ENCODE data around the gene ARG2.

ARG2 gene

DNA sequence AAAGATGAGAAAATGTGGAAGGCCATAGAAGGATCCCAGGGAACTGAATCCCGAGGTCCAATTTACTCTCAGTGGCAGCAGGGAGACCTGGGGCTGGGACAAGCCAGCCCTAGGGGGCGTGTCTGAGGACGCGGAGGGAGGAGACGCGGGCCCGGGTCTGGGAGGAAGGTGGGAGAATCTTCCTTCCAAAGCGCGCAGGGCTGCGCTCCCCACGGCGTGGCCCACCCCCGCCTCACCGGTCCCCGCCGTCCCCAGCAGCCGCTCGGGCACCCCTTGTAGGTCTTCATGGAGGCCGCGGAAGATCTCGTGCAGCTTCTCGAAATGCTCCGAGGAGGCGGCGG is 54.4 kb downstream of the ARG2 start:
- Histone ChIP-seq H3K4me3 (ENCODE audit: insufficient read length, low read depth) (peak overlapping the region; percentile 84), H3K9me3 (ENCODE audit: insufficient read depth, low read length) (no peaks in the 10 kb centered on the region), H3K4me1 (ENCODE audit: insufficient read depth, insufficient read length) (peaks cover 2% of the 10 kb centered on the region), H3K27me3 (ENCODE audit: insufficient read depth, insufficient read length) (no peaks in the 10 kb centered on the region), H3K36me3 (ENCODE audit: insufficient read depth, insufficient read length, low read length) (peaks cover 22% of the 10 kb centered on the region), H3K9ac (ENCODE audit: insufficient read length, low read depth) (peak overlapping the region; percentile 94)
- no peak for TF ChIP-seq YY1 (IDR thresholded peaks at IDR 0.05; ENCODE audit: insufficient read depth, insufficient read length)
- TF ChIP-seq SUZ12 (IDR thresholded peaks at IDR 0.05; ENCODE audit: extremely low read depth, insufficient read depth, insufficient read length) = no peak
- TF ChIP-seq ZNF274 (IDR thresholded peaks at IDR 0.05; ENCODE audit: low read depth, low read length) = no peak
- DNase-seq (ENCODE audit: low read depth, low spot score) = peak; percentile 38

DNA sequence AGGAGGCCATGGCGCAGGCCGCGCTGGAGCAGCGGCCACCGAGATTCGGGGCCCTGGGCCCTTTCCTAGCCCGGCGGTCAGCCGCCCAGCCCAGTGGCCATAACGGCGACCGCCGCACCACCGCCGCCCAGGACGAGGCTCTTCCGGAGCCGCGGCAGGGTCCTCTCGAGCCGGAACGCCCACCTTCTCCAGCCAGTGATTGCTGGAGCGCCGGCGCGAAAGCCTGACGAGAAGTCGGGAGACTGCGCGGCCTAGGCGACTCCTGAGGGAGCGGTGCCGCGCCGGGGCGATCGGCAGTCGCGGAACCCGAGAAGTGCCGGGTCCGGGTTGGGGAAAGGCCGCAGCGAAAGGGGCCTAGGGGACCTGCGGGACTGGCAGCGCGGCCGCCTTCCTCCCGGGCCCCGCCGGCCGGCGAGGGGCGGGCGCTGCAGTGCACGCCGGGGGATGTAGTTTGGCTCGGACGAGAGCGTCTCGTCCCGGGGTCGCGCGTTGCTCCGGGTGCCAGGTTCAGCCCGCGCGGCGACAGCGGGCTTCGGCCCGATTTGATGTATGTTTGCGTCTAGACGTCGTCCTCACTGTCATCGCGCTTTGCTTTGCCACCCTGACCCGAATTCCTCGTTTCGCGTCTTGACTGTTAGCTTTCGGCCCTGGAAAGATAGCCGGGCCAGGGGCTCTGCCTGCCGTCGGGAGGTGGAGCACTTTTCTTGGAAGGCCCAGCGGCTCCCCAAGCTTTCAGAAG is 54.9 kb downstream of the ARG2 start, which contains the start of gene VTI1B:
TSS of gene VTI1B (minus strand) at position 153 of the 739 bp plus-strand sequence. CDS start at position 10, 143 bp downstream.
- TF ChIP-seq ZNF274 (IDR thresholded peaks at IDR 0.05; ENCODE audit: low read depth, low read length) = no peak
- TF ChIP-seq YY1 (IDR thresholded peaks at IDR 0.05; ENCODE audit: insufficient read depth, insufficient read length) = no peak
- TF ChIP-seq SUZ12 (IDR thresholded peaks at IDR 0.05; ENCODE audit: extremely low read depth, insufficient read depth, insufficient read length) = no peak
- Histone ChIP-seq H3K9ac (ENCODE audit: insufficient read length, low read depth) (peak within 1 kb of the TSS; percentile 94), H3K27me3 (ENCODE audit: insufficient read depth, insufficient read length) (no peaks in the 10 kb centered on the region), H3K4me1 (ENCODE audit: insufficient read depth, insufficient read length) (peaks cover 2% of the 10 kb centered on the region), H3K36me3 (ENCODE audit: insufficient read depth, insufficient read length, low read length) (peaks cover 22% of the 10 kb centered on the region), H3K9me3 (ENCODE audit: insufficient read depth, low read length) (no peaks in the 10 kb centered on the region), H3K4me3 (ENCODE audit: insufficient read length, low read depth) (peak within 1 kb of the TSS; percentile 84)
- peak; percentile 59 for DNase-seq (ENCODE audit: low read depth, low spot score)

DNA sequence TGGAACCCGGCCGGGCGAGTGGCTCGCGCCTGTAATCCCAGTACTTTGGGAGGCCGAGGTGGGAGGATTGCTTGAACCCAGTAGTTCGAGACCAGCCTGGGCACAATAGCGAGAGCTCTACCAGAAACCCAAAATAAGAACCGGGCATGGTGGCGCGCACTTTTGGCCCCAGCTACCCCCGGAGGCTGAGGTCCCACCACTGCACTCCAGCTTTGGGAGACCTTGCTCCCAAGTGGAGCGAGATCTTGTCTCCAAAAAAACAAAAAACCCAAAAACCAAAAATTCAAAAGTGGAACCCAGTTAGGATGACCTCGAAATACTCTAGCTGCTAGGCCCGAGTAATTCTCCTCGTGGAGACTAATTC is 55.5 kb downstream of the ARG2 start:
- H3K9me3 ChIP-seq (ENCODE audit: insufficient read depth, low read length) = no peaks in the 10 kb centered on the region
- no peak for DNase-seq (ENCODE audit: low read depth, low spot score)
- H3K4me1 ChIP-seq (ENCODE audit: insufficient read depth, insufficient read length) = peaks cover 2% of the 10 kb centered on the region
- TF ChIP-seq ZNF274 (IDR thresholded peaks at IDR 0.05; ENCODE audit: low read depth, low read length) (no peak), SUZ12 (IDR thresholded peaks at IDR 0.05; ENCODE audit: extremely low read depth, insufficient read depth, insufficient read length) (no peak), YY1 (IDR thresholded peaks at IDR 0.05; ENCODE audit: insufficient read depth, insufficient read length) (no peak)
- no peaks in the 10 kb centered on the region for H3K27me3 ChIP-seq (ENCODE audit: insufficient read depth, insufficient read length)
- peak overlapping the region; percentile 84 for H3K4me3 ChIP-seq (ENCODE audit: insufficient read length, low read depth)
- H3K9ac ChIP-seq (ENCODE audit: insufficient read length, low read depth) = peak overlapping the region; percentile 94
- H3K36me3 ChIP-seq (ENCODE audit: insufficient read depth, insufficient read length, low read length) = peaks cover 24% of the 10 kb centered on the region

DNA sequence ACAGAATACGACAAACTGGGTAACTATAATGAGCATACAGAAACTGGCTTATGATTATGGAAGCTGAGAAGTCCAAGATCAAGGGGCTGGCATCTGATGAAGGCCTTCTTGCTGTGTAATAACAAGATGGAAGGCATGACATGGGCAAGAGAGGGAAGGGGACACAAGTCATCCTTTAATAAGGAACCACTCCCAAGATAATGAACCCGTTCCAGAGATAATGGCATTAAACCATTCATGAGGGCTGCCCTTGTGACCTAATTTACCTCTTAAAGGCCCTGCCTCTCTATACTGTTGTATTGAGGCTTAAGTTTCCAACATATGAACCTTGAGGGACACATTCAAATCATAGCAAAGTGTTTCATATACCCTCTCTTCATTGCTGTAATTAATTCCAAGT is 59.3 kb downstream of the ARG2 start:
- Histone ChIP-seq H3K4me1 (ENCODE audit: insufficient read depth, insufficient read length) (peaks cover 2% of the 10 kb centered on the region), H3K4me3 (ENCODE audit: insufficient read length, low read depth) (no peak overlapping the region), H3K36me3 (ENCODE audit: insufficient read depth, insufficient read length, low read length) (peaks cover 56% of the 10 kb centered on the region), H3K9ac (ENCODE audit: insufficient read length, low read depth) (no peak overlapping the region), H3K9me3 (ENCODE audit: insufficient read depth, low read length) (no peaks in the 10 kb centered on the region), H3K27me3 (ENCODE audit: insufficient read depth, insufficient read length) (no peaks in the 10 kb centered on the region)
- DNase-seq (ENCODE audit: low read depth, low spot score) = no peak
- TF ChIP-seq YY1 (IDR thresholded peaks at IDR 0.05; ENCODE audit: insufficient read depth, insufficient read length) (no peak), SUZ12 (IDR thresholded peaks at IDR 0.05; ENCODE audit: extremely low read depth, insufficient read depth, insufficient read length) (no peak), ZNF274 (IDR thresholded peaks at IDR 0.05; ENCODE audit: low read depth, low read length) (no peak)

DNA sequence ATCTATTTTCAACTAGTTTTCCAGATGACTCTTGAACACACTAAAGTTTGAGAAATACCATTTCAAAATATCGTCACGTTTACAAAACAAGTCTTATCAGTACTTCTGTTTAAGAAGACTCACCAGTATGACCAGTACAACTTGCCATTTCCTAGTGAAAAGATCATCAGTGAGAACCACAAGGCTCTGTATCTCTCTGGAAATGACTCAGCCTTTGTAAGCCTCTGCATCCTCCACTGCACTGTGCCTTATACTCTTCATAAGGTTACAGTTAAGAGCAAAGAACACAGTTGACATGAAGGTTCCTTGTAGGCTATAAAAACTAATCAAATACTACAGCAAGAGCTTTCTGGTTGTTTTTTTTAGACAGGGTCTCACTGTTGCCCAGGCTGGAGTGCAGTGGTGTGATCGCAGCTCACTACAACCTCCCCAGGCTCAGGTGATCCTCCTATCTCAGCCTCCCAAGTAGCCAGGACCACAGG is 60.4 kb downstream of the ARG2 start:
- H3K4me1 ChIP-seq (ENCODE audit: insufficient read depth, insufficient read length) = peaks cover 2% of the 10 kb centered on the region
- H3K9ac ChIP-seq (ENCODE audit: insufficient read length, low read depth) = no peak overlapping the region
- DNase-seq (ENCODE audit: low read depth, low spot score) = no peak
- TF ChIP-seq ZNF274 (IDR thresholded peaks at IDR 0.05; ENCODE audit: low read depth, low read length) (no peak), SUZ12 (IDR thresholded peaks at IDR 0.05; ENCODE audit: extremely low read depth, insufficient read depth, insufficient read length) (no peak), YY1 (IDR thresholded peaks at IDR 0.05; ENCODE audit: insufficient read depth, insufficient read length) (no peak)
- no peaks in the 10 kb centered on the region for H3K27me3 ChIP-seq (ENCODE audit: insufficient read depth, insufficient read length)
- H3K36me3 ChIP-seq (ENCODE audit: insufficient read depth, insufficient read length, low read length) = peaks cover 66% of the 10 kb centered on the region
- H3K4me3 ChIP-seq (ENCODE audit: insufficient read length, low read depth) = no peak overlapping the region
- no peaks in the 10 kb centered on the region for H3K9me3 ChIP-seq (ENCODE audit: insufficient read depth, low read length)

DNA sequence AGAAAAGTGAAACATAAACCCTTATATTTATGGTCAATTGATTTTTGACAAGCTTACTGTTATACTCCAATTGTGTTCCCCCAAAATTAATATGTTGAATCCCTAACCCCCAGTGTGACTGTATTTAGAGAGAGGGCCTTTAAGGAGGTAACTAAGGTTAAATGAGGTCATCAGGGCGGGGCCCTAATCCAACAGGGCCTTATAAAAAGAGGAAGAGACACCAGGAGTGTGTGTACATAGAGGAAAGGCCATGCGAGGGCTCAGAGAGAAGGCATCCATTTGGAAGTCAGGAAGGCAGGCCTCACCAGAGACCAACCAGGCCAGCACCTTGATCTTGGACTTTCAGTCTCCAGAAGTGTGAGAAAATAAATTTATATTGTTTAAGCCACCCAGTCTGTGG is 61.2 kb downstream of the ARG2 start:
- H3K27me3 ChIP-seq (ENCODE audit: insufficient read depth, insufficient read length) = no peaks in the 10 kb centered on the region
- H3K4me3 ChIP-seq (ENCODE audit: insufficient read length, low read depth) = no peak overlapping the region
- TF ChIP-seq ZNF274 (IDR thresholded peaks at IDR 0.05; ENCODE audit: low read depth, low read length) = no peak
- no peak for TF ChIP-seq SUZ12 (IDR thresholded peaks at IDR 0.05; ENCODE audit: extremely low read depth, insufficient read depth, insufficient read length)
- TF ChIP-seq YY1 (IDR thresholded peaks at IDR 0.05; ENCODE audit: insufficient read depth, insufficient read length) = no peak
- no peaks in the 10 kb centered on the region for H3K9me3 ChIP-seq (ENCODE audit: insufficient read depth, low read length)
- H3K9ac ChIP-seq (ENCODE audit: insufficient read length, low read depth) = no peak overlapping the region
- H3K4me1 ChIP-seq (ENCODE audit: insufficient read depth, insufficient read length) = peaks cover 2% of the 10 kb centered on the region
- no peak for DNase-seq (ENCODE audit: low read depth, low spot score)
- H3K36me3 ChIP-seq (ENCODE audit: insufficient read depth, insufficient read length, low read length) = peaks cover 73% of the 10 kb centered on the region

DNA sequence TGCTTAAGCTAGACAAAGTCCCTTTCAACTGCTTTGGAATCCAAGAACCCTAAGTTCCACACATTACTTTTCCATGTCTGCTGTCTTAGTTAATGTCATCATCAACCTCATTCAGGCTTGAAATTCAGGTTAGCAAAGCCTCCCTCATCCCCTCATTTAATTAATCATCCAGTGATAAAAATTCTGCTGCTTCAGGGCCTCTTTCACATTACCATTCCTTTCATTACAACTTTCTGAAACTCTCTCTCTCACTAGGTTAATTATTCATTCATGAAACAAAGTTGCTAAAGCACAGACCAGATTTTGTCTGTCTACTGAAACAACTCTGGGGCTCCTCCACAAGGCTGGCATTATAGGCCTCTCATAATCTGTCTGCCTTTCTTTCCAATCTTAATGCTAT is 64.1 kb downstream of the ARG2 start:
- H3K27me3 ChIP-seq (ENCODE audit: insufficient read depth, insufficient read length) = no peaks in the 10 kb centered on the region
- H3K4me1 ChIP-seq (ENCODE audit: insufficient read depth, insufficient read length) = no peaks in the 10 kb centered on the region
- no peaks in the 10 kb centered on the region for H3K9me3 ChIP-seq (ENCODE audit: insufficient read depth, low read length)
- peaks cover 77% of the 10 kb centered on the region for H3K36me3 ChIP-seq (ENCODE audit: insufficient read depth, insufficient read length, low read length)
- H3K9ac ChIP-seq (ENCODE audit: insufficient read length, low read depth) = no peak overlapping the region
- no peak overlapping the region for H3K4me3 ChIP-seq (ENCODE audit: insufficient read length, low read depth)
- TF ChIP-seq YY1 (IDR thresholded peaks at IDR 0.05; ENCODE audit: insufficient read depth, insufficient read length) (no peak), SUZ12 (IDR thresholded peaks at IDR 0.05; ENCODE audit: extremely low read depth, insufficient read depth, insufficient read length) (no peak), ZNF274 (IDR thresholded peaks at IDR 0.05; ENCODE audit: low read depth, low read length) (no peak)
- no peak for DNase-seq (ENCODE audit: low read depth, low spot score)

Measured in NT2/D1 (cell line).